ENCODE measurements around the gene LRRC28. TPM values are rescaled to one million over a fixed set of nuclear protein-coding genes. Genes with fewer than 3 reads are reported as not detected.

LRRC28 gene
- total RNA-seq, result 19.7 and 28.6 TPM in 2 replicates

GRCh38 chr15:99250857-99251841, at the start of gene LRRC28:
Gene LRRC28 (plus strand): TSS chr15:99251481. CDS start chr15:99255958, 4,477 bp downstream.

GRCh38 chr15:99249270-99249841, 1.9 kb upstream of the LRRC28 start, which contains the start of gene TTC23:
Gene TTC23 (minus strand): TSS chr15:99249581. CDS start chr15:99228712, 20,869 bp downstream.

Other genes starting within 250 kb of the LRRC28 start
- not detected in 2 replicates for gene PGPEP1L, start 243.7 kb upstream of the LRRC28 start, total RNA-seq
- gene SYNM, start 146.4 kb upstream of the LRRC28 start, total RNA-seq, result 0.63 and 0.74 TPM in 2 replicates
- gene TTC23, start 1.9 kb upstream of the LRRC28 start, total RNA-seq, result 14.4 and 15.9 TPM in 2 replicates